HCT116 (cell line): ENCODE results near the gene MAP4K2. TPM values are rescaled to one million over a fixed set of nuclear protein-coding genes. Genes with fewer than 3 reads are reported as not detected.

ENCODE experiments used
- ATAC-seq: fragments of 200-7000 bp; cut with Tn5 transposase; 2 replicates; pipeline ENCODE4 v1.9.1; 2020; ENCODE audit warnings: mild to moderate bottlenecking, moderate library complexity
- BruUV-seq: library from RNA; stranded (reverse); fragments of 400-500 nt; replicated peaks from 2 replicates; lab custom pipeline; 2021; lab: Mats Ljungman, UMichigan
- CTCF ChIA-PET: fragments of 300-600 bp; sonication (Branson Sonifier 250); formaldehyde crosslinking; loops from one replicate; lab custom pipeline; 2021; ENCODE audit warnings: antibody characterized with exemption; lab: Charles Lee
- POLR2A ChIA-PET: fragments of 300-600, 350-600 bp; sonication (Branson Sonifier 250); formaldehyde crosslinking; loops from one replicate; lab custom pipeline; 2021; ENCODE audit warnings: antibody characterized with exemption; lab: Charles Lee
- RAD21 ChIA-PET, 2 experiments: fragments of 300-600 bp; sonication (Branson Sonifier 250); formaldehyde crosslinking; loops; one replicate each; lab custom pipeline; 2023; ENCODE audit warnings: low total read pairs in 2 of 2; ENCODE audit not compliant: uncharacterized antibody in 2 of 2, unreplicated experiment in 2 of 2, low non-redundant PET in 1 of 2; lab: Charles Lee
- DNase-seq: peaks from one replicate; pipeline ENCODE4 v3.0.0-alpha.2; 2010; ENCODE audit warnings: low read depth, low spot score
- H2AFZ ChIP-seq: fragments of 200-600 bp; shearing (Covaris generic), sonication (generic); 2 replicates; pipeline ENCODE4 v1.6.1; 2017; ENCODE audit warnings: low read depth, mixed run types, mixed read lengths, antibody characterized with exemption, low read length; ENCODE audit not compliant: poor library complexity, severe bottlenecking
- H3K27ac ChIP-seq: 2 replicates; pipeline ENCODE4 v1.5.1; 2012; ENCODE audit warnings: low read depth, low read length
- H3K27me3 ChIP-seq: fragments of 200-600 bp; sonication (generic); 2 replicates; pipeline ENCODE4 v1.6.1; 2016; ENCODE audit warnings: mixed run types, low read length, mixed read lengths; ENCODE audit not compliant: insufficient read depth
- H3K36me3 ChIP-seq, 2 experiments: fragments of 200-500 bp in 1 of 2; fragments of 200-600 bp in 1 of 2; sonication (Bioruptor generic) in 1 of 2; sonication (generic) in 1 of 2; 2 replicates each; pipeline versions ENCODE4 v1.5.1 to v1.6.1; 2014 to 2016; ENCODE audit warnings: low read length in 2 of 2, inconsistent platforms in 1 of 2, mixed read lengths in 1 of 2, mixed run types in 1 of 2; ENCODE audit not compliant: insufficient read depth in 2 of 2, control insufficient read depth in 1 of 2
- H3K4me1 ChIP-seq, 2 experiments: fragments of 200-600 bp in 1 of 2; sonication (generic) in 1 of 2; 2 replicates each; pipeline versions ENCODE4 v1.5.1 to v1.6.1; 2012 to 2017; ENCODE audit warnings: low read length in 2 of 2, inconsistent platforms in 1 of 2, mild to moderate bottlenecking in 1 of 2, mixed read lengths in 1 of 2, mixed run types in 1 of 2, moderate library complexity in 1 of 2; ENCODE audit not compliant: insufficient read depth in 2 of 2, control insufficient read depth in 1 of 2
- H3K4me2 ChIP-seq: fragments of 200-600 bp; sonication (generic); 2 replicates; pipeline ENCODE4 v1.6.1; 2017; ENCODE audit warnings: mixed run types, low read length, mixed read lengths
- H3K4me3 ChIP-seq, 2 experiments: fragments of 200-600 bp in 1 of 2; sonication (generic) in 1 of 2; replicated peaks in 1 of 2; 2 replicates each; pipeline ENCODE4 v1.5.1; 2011 to 2016; ENCODE audit warnings: low read length in 2 of 2, control low read depth in 1 of 2, low read depth in 1 of 2, mild to moderate bottlenecking in 1 of 2, mixed read lengths in 1 of 2, mixed run types in 1 of 2
- H3K79me2 ChIP-seq: fragments of 200-600 bp; sonication (generic); 2 replicates; pipeline ENCODE4 v1.6.1; 2017; ENCODE audit warnings: mild to moderate bottlenecking, mixed run types, low read length, moderate library complexity, mixed read lengths; ENCODE audit not compliant: insufficient read depth
- H3K9ac ChIP-seq: fragments of 200-600 bp; sonication (generic); 2 replicates; pipeline ENCODE4 v1.6.1; 2016; ENCODE audit warnings: low read length, mixed read lengths
- H3K9me2 ChIP-seq: fragments of 200-600 bp; sonication (generic), shearing (Covaris generic); 2 replicates; pipeline ENCODE4 v1.6.1; 2017; ENCODE audit warnings: mixed run types, mild to moderate bottlenecking, moderate library complexity; ENCODE audit not compliant: insufficient read depth
- H3K9me3 ChIP-seq, 2 experiments: fragments of 200-500 bp in 1 of 2; fragments of 200-600 bp in 1 of 2; sonication (Bioruptor generic) in 1 of 2; sonication (generic) in 1 of 2; 2 replicates each; pipeline ENCODE4 v1.6.1; 2014 to 2017; ENCODE audit warnings: low read length in 2 of 2, mixed read lengths in 2 of 2, inconsistent platforms in 1 of 2, low read depth in 1 of 2, mild to moderate bottlenecking in 1 of 2, mixed run types in 1 of 2, moderate library complexity in 1 of 2; ENCODE audit not compliant: control insufficient read depth in 1 of 2, insufficient read depth in 1 of 2
- H4K20me1 ChIP-seq: fragments of 200-600 bp; sonication (generic), shearing (Covaris generic); 2 replicates; pipeline ENCODE4 v1.6.1; 2017; ENCODE audit warnings: mixed run types, mild to moderate bottlenecking, moderate library complexity; ENCODE audit not compliant: insufficient read depth
- ATF3 ChIP-seq: IDR thresholded peaks from 2 replicates; pipeline ENCODE4 v1.6.1; 2012
- CBX3 ChIP-seq: IDR thresholded peaks from 2 replicates; pipeline ENCODE4 v1.6.1; 2012; ENCODE audit warnings: low read depth
- CEBPB ChIP-seq: IDR thresholded peaks from 2 replicates; pipeline ENCODE4 v1.6.1; 2012; ENCODE audit warnings: low read depth
- CTCF ChIP-seq, 3 experiments: fragments of 200-600 bp in 1 of 3; sonication (generic) in 1 of 3; IDR thresholded peaks in 2 of 3; conservative IDR thresholded peaks in 1 of 3; 2 replicates each; pipeline ENCODE4 v1.5.1; 2012 to 2017; ENCODE audit warnings: low read depth in 2 of 3, low read length in 2 of 3, antibody characterized with exemption in 1 of 3, borderline replicate concordance in 1 of 3, control low read depth in 1 of 3, mild to moderate bottlenecking in 1 of 3, mixed read lengths in 1 of 3, mixed run types in 1 of 3, moderate library complexity in 1 of 3; ENCODE audit not compliant: insufficient read depth in 1 of 3
- EGR1 ChIP-seq: IDR thresholded peaks from 2 replicates; pipeline ENCODE4 v1.6.1; 2012; ENCODE audit warnings: low read depth
- ELF1 ChIP-seq: IDR thresholded peaks from 2 replicates; pipeline ENCODE4 v1.6.1; 2012; ENCODE audit warnings: low read depth, borderline replicate concordance
- EZH2phosphoT487 ChIP-seq: fragments of 200-600 bp; IDR thresholded peaks from 2 replicates; pipeline ENCODE4 v1.6.1; 2018; ENCODE audit warnings: antibody characterized with exemption, borderline replicate concordance
- FOSL1 ChIP-seq: IDR thresholded peaks from 2 replicates; pipeline ENCODE4 v1.6.1; 2012; ENCODE audit warnings: low read depth
- JUND ChIP-seq: IDR thresholded peaks from 2 replicates; pipeline ENCODE4 v1.6.1; 2012
- POLR2A ChIP-seq: IDR thresholded peaks from 2 replicates; pipeline ENCODE4 v1.7.0; 2011; ENCODE audit warnings: borderline replicate concordance; ENCODE audit not compliant: insufficient read depth, insufficient read length; ENCODE audit errors: extremely low read depth
- RAD21 ChIP-seq: IDR thresholded peaks from 2 replicates; pipeline ENCODE4 v1.6.1; 2012; ENCODE audit warnings: low read depth, mild to moderate bottlenecking
- REST ChIP-seq: IDR thresholded peaks from 2 replicates; pipeline ENCODE4 v1.6.1; 2012; ENCODE audit warnings: low read depth
- SIN3A ChIP-seq: IDR thresholded peaks from 2 replicates; pipeline ENCODE4 v1.6.1; 2012; ENCODE audit warnings: low read depth
- SP1 ChIP-seq: IDR thresholded peaks from 2 replicates; pipeline ENCODE4 v1.6.1; 2012; ENCODE audit warnings: low read depth
- SRF ChIP-seq: IDR thresholded peaks from 2 replicates; pipeline ENCODE4 v1.6.1; 2012; ENCODE audit warnings: low read depth
- TCF7L2 ChIP-seq: IDR thresholded peaks from 2 replicates; pipeline ENCODE4 v1.7.0; 2011; ENCODE audit warnings: borderline replicate concordance, inconsistent platforms; ENCODE audit not compliant: insufficient read depth, insufficient read length; ENCODE audit errors: extremely low read depth
- YY1 ChIP-seq: IDR thresholded peaks from 2 replicates; pipeline ENCODE4 v1.6.1; 2011; ENCODE audit warnings: low read length, low read depth, moderate library complexity, mild to moderate bottlenecking; ENCODE audit not compliant: insufficient replicate concordance; ENCODE audit errors: extremely low read depth
- ZFX ChIP-seq: fragments of 450-650 bp; IDR thresholded peaks from 2 replicates; pipeline ENCODE4 v1.6.1; 2017
- ZNF274 ChIP-seq: fragments of 200-500 bp; sonication (Bioruptor generic); IDR thresholded peaks from 2 replicates; pipeline ENCODE4 v1.6.1; 2014; ENCODE audit warnings: mild to moderate bottlenecking, low read depth, low read length, inconsistent platforms
- intact Hi-C: fragments of 100-400 bp; cut with micrococcal nuclease; formaldehyde crosslinking; loops from 2 replicates; pipeline ENCODE4 v1.10.0; 2022
- total RNA-seq: library from RNA; stranded (reverse); gene quantifications from one replicate; pipeline ENCODE4 v1.2.1, GENCODE V29; 2021; ENCODE audit not compliant: unreplicated experiment

The MAP4K2 gene
- total RNA-seq, 1 experiment from 2014 or later: 44.2 TPM

DNA sequence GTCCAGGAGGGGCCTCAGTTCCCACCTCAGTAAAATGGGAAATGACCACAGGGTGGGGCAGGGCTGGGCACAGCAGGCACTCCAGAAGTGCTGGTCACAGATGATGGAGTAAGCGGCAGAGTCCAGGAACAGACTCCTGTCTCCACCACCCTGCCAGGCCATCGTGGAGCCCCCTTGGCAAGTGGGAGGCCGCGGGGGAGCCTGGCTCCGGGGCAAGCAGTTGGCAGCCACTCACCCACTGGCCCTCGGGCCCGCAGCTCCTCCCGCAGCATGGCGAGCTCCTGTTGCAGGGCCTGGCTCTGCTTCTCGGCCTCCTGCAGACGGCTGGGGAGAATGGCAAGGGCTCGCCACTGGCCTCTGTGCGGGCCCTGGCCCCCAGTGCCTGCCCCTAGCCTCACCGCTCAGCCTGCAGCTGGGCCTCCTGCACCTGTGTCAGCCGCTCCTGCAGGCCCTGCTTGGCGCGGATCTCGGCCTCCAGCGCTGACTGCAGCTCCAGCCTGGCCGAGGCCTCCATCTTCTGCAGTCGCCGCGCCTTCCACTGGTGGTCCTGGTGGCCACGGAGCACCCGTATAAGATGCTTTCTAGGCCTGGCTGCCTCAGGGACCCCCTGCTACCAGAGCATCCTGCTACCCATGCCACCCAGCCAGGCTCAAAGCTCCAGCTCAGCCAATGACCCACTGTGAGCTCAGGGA is 31.2 kb upstream of the MAP4K2 start:
- H3K79me2 ChIP-seq: no peaks in the 10 kb centered on the region
- CTCF ChIA-PET: interaction anchor here (2.1 kb wide), 1 partner anchor 10 kb away, joined by 9 read pairs; the partner anchor contains the start of gene CDC42BPG
- BruUV-seq: no TSS peak
- TF ChIP-seq YY1 (no peak), POLR2A (no peak), FOSL1 (no peak), ELF1 (no peak), SRF (no peak), EGR1 (no peak), JUND (no peak), RAD21 (no peak), REST (no peak), CEBPB (no peak), CTCF (IDR thresholded peaks at IDR 0.05 in 2 of 3, conservative IDR thresholded peaks at IDR 0.05 in 1 of 3; ENCODE audit: borderline replicate concordance in 1 of 3, insufficient read depth in 1 of 3, low read depth in 2 of 3, low read length in 2 of 3) (no peak), TCF7L2 (no peak), CBX3 (no peak), ZFX (no peak), EZH2phosphoT487 (no peak), SP1 (no peak), SIN3A (no peak), ATF3 (no peak), ZNF274 (no peak)
- peaks cover 12 to 16% of the 10 kb centered on the region in 2 experiments for H3K4me1 ChIP-seq
- H3K9ac ChIP-seq: no peak overlapping the region
- no peaks in the 10 kb centered on the region for H4K20me1 ChIP-seq
- DNase-seq: no peak
- peaks cover 16 to 19% of the 10 kb centered on the region in 2 experiments; a peak in 3 of 4 replicates for H3K36me3 ChIP-seq
- H2AFZ ChIP-seq: no peak overlapping the region
- no peak for ATAC-seq
- POLR2A ChIA-PET: interaction anchor here (0.8 to 1.3 kb wide), 2 partner anchors 13 to 173 kb away, joined by 3 to 4 read pairs; no protein-coding TSS in a partner anchor
- no peak overlapping the region for H3K4me2 ChIP-seq
- intact Hi-C loops: no loop called here
- H3K27me3 ChIP-seq: no peaks in the 10 kb centered on the region
- RAD21 ChIA-PET: no interaction called here
- no peaks in the 10 kb centered on the region for H3K9me3 ChIP-seq
- H3K27ac ChIP-seq: no peak overlapping the region; the same call in 1 of the 2 replicates
- no peaks in the 10 kb centered on the region for H3K9me2 ChIP-seq
- no peak overlapping the region for H3K4me3 ChIP-seq
